HEK293T (cell line): ENCODE measurements around the gene PIGQ.

Source experiments
- BHLHE40 ChIP-seq: fragments of 450-650 bp; IDR thresholded peaks from 2 replicates; pipeline ENCODE4 v1.6.1; 2016; ENCODE audit warnings: mild to moderate bottlenecking, moderate library complexity, borderline replicate concordance
- ELF4 ChIP-seq: fragments of 450-650 bp; IDR thresholded peaks from 2 replicates; pipeline ENCODE4 v1.6.1; 2017; ENCODE audit warnings: antibody characterized with exemption
- FOXA1 ChIP-seq: fragments of 450-650 bp; IDR thresholded peaks from 2 replicates; pipeline ENCODE4 v1.6.1; 2016; ENCODE audit warnings: mild to moderate bottlenecking
- HDGF ChIP-seq: fragments of 450-650 bp; IDR thresholded peaks from 2 replicates; pipeline ENCODE4 v1.6.1; 2017; ENCODE audit warnings: antibody characterized with exemption, borderline replicate concordance
- LEF1 ChIP-seq: fragments of 450-650 bp; IDR thresholded peaks from 2 replicates; pipeline ENCODE4 v1.6.1; 2017; ENCODE audit warnings: mild to moderate bottlenecking, borderline replicate concordance
- SP1 ChIP-seq: fragments of 450-650 bp; IDR thresholded peaks from 2 replicates; pipeline ENCODE4 v1.6.1; 2017
- SUZ12 ChIP-seq: fragments of 450-650 bp; IDR thresholded peaks from 2 replicates; pipeline ENCODE4 v1.6.1; 2016; ENCODE audit warnings: mild to moderate bottlenecking

DNA sequence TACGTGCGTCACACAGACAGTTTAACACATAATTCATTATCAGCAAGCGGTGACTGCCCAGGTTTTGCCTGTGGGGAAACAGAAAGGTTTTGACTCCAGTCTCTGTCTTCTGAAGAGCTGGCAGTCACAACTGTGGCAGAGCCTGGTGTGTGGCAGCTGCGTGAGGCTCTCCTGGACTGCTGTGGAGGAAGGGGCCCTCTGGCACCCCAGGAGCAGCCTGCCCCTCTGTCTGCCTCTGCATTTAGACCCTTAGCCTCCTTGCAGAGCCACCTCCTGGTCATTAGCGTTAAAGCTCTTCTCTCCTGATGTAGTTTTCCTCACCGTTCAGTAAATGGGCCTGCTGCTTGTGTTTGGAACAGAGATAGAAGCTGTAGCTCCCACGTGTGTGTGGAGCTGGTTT, 31.0 kb downstream of the PIGQ start:
- TF ChIP-seq BHLHE40 (no peak), HDGF (no peak), LEF1 (no peak), FOXA1 (no peak), SP1 (no peak), ELF4 (no peak), SUZ12 (no peak)
